Stimulated activated CD4-positive, alpha-beta T cell treated with anti-CD3 and anti-CD28 coated beads, Interleukin-12 subunit alpha, Interleukin-12 subunit beta, amount 100 ng/mL, for 4 hours (primary cell): ENCODE results near the gene RNU1-2.
"Not testable (repeated sequence)": the region's sequence is repeated elsewhere in the genome, so short reads cannot be mapped to it uniquely, and the experiment has no call there.

Source experiments
- DNase-seq: peaks from one replicate; pipeline ENCODE4 v3.0.0-alpha.2; 2020

The RNU1-2 gene

GRCh38 chr1:16911851-16912721, 16.3 kb downstream of the RNU1-2 start:
- DNase-seq: not testable (repeated sequence)

DNA sequence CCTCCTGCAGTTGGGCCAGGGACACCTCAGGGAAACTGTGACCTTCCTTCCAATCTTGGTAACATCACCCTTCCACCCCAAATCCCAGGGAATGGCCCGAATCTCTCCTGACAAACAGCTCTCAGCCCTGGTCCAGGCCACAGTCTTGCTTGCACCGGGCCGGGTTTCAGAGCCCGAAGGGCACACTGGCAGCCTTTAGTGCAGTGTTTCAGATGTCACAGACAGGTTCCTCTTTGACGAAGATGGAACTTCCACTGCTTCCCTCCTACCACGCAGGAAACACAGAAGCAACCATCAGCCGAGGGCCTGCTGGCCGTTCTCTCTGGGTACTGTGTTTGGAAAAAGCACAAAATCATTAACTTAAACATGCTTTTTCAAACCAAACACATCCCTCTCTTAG, 17.0 kb downstream of the RNU1-2 start:
- not testable (repeated sequence) for DNase-seq

DNA sequence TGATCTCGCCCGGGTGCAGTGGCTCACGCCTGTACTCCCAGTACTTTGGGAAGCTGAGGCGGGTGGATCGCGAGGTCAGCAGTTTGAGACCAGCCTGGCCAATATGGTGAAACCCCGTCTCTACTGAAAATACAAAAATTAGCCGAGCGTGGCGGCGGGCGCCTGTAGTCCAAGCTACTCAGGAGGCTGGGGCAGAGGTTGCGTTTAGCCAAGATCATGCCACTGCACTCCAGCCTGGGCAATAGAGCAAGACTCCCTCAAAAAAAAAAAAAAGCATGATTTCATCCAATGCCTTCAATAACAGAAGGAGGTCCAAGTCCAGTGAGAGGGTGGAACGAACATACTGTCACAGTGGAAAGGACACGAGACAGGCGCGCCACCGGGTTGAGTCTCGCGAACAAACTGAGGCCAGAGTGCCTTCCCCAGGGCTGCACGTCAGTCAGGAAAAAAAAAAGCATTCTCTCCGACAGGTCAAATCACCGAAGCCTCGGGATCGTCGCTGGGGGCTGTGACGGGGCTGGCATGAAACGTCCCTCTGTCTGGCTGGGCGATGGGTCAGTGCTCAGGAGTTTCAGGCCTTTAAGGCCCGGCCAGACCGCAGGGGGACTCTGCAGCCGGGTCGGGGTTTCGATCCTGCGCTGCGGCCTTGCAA, 17.5 kb downstream of the RNU1-2 start:
- DNase-seq: no peak

DNA sequence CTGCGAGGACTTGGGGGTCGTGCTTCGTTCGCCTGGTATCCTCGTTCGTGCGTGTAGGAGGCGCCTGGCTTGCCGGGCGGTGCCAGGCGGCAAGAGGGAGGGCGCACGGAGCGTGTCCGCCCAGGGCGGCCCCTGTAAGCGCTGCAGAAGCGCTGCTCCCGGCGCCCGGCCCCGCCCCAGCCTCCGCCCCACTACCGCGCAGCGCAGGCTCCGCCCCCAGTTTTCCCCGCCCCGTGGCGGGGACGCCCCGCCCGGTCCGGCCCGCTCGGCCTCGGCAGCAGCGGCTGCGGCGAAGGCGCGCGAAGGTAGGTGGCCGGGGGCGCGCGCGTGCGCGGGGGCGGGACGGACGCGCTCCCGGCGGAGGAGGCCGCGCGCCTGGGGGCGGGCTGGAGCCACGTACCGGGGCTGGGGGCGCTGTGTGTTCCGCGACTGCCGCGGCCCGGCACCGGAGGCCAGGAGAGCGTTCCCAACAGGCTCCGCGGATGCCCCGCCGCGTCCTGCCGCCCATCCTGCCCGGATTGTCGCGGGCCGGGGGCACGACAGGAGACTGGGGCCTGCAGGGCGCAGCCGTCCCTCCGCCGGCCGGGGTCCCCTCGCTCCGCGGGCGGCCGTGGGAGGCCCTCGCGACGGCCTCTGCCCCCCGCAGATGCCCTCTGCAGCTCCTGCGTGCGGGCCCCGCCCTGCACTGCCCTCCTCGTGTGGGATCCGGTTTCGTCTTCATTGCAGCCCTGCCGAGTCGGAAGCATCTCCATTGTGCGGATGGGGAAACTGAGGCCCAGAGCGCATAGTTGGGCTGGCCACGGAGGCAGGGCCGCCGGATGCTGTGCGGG, 18.3 kb downstream of the RNU1-2 start:
- peak; percentile 98 for DNase-seq

- DNase-seq: not testable (repeated sequence)
Observed at GRCh38 chr1:16914928-16915626, 19.3 kb downstream of the RNU1-2 start.

DNA sequence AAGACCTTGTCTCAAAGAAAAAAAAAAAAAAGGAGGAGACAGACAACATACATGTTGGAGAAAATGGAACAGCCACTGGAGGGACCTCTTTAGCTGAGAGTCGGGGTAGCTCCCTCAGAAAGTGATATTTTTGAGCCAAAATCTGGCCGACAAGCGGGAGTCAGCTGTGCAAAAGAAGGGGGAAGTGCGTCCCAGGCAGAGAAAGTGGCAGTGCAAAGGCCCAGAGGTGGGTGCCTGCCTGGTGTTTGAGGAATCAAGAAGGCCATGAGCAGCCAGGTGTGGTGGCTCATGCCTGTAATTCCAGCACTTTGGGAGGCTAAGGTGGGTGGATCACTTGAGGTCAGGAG, 19.8 kb downstream of the RNU1-2 start:
- no peak for DNase-seq

DNA sequence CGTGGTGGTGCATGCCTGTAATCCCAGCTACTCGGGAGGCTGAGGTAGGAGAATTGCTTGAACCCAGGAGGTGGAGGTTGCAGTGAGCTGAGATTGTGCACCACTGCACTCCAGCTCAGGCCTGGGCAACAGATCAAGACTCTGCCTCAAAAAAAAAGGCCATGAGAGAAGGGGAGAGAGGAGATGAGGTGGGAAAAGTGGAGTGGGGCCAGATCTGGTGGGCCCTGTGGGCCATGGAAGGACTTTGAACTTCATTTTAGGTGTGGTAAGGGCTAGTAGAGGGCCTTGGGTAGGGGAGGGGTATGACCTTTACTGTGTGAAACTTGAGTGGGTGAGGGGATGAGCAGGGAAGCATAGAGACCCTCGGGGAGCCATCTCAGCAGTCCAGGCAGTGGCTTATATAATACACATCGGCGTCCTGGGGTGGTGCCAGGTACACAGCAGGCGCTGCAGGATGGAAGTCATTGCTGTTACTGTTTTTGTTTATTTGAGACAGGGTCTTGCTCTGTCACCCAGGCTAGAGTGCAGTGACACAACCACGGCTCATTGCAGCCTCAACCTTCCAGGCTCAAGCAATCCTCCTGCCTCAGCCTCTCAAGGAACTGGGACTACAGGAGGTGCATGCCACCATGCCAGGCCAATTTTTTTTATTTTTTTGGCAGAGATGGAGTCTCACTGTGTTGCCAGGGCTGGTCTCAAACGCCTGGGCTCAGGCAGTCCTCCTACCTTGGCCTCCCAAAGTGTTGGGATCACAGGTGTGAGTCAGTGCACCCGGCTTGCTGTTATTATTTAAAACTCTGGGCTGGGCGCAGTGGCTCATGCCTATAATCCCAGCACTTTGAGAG, 20.5 kb downstream of the RNU1-2 start:
- DNase-seq: not testable (repeated sequence)

DNA sequence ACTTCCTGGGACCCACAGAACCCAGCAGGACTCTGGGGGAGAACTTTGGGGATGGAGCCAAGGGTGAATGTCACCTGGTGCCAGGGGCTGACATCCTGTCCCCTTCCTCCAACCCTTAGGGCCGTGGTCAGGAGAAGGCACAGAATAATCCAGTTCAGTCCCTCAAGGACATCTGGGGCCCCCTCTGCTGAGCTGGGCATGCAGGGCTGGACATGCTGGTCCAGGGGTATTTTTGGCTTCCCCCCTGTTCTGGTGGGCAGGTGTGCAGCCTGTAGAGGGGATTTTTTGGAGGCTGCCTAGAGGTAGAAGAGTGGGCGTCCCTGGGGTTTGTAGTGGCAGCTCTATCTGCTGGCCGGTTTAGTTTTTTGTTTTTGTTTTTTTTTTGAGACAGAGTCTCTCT, 22.6 kb downstream of the RNU1-2 start:
- DNase-seq: no peak

GRCh38 chr1:16918936-16919665, 23.3 kb downstream of the RNU1-2 start:
- not testable (repeated sequence) for DNase-seq

DNA sequence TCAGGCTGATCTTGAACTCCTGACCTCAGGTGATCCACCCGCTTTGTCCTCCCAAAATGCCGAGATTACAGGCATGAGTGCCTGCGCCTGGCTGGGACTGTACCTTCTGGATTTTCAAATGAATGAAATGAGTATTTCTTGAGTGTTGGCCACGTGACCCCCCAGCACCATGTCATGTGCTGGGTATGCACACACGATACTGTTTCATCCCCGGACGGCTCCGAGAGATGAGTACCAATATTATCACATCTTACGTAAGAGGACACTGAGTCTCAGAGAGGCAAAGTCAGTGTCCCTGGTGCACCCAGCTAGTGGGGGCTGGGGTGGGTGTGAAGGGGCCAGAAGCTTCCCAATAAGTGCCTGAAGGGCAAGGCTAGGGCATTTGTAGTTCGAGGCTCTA, 25.2 kb downstream of the RNU1-2 start:
- DNase-seq: no peak

DNA sequence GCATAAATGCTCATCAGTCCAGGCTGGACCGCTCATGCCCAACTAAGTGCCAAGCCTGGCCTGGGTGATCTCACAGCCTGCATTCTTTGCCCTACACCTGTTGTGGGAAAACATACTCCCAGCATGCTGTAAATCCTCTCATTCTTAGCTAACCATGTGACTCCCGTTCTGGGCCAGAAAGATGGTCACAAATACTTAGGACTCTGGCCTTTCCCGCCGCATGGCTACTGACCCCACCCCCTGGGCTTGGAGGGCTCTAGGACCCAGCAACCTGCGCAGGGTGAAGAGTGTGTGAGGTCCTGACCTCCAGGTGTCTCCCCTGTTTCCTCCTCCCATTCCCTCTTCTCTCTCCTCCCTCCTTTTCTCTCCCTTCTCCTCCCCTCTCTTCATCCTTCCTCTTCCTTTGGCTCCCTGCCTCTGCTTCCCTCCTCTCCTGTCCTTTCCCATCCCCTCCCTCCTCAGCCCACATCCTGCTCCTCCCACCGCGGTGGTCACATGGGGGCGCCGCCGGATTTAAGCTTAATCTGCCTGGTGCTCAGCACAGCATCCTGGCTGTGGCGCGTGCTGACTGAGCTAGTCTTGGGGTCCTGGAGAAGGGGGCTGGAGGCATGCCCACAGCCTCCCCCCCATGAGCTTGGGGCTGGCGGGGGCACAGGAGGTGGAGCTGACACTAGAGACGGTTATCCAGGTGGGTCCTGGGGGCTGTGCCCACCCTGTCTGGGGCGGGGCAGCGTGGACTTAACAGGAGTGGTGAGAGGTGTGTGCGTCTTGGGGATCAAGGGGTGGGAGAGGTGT, 25.8 kb downstream of the RNU1-2 start, which contains the start of gene CROCC:
Gene CROCC, plus strand, starts transcription at position 541 of the 795 bp plus-strand sequence. Its CDS starts 88 bp downstream, at position 629.
- no peak for DNase-seq

DNA sequence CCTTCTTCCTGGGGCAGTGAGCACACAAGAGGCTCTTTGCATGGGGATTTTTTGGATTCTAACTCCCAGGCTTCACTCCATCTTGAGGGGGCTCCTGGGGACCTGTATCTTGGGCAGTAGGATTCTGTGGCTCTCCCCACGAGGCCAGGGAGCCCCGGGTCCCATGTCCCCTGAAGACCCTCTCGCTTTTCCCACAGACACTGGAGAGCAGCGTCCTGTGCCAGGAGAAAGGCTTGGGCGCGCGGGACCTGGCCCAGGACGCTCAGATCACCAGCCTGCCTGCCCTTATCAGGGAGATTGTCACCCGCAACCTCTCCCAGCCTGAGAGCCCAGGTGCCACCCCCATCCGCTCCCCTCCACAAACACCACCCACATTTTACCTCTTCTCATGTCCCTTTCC, 26.7 kb downstream of the RNU1-2 start:
- no peak for DNase-seq

DNA sequence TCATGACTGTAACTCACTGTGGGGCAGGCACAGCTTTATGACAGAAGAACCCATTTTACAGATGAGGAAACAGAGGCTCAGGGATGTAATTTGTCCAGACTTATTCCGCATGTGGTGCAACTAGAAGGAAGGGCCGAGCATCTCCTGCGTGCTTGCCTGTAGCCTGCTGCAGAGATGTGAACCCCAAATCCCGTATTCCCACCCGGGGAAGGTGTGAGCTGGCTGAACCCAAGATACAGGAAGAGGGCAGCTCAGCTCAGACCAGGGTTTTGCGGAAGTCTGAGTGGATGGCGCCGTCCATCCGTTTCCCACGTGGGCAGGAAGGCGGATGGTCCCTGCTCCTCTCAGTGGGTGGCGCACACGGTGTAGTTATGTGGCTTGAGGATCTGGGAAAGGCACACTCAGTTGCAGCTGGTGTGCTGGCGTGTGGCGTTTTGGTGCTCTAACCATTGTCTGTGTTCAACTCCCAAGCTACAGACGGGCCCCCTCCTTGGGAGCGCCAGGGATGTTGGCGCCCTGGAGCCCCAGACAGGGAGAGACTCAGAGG, 27.2 kb downstream of the RNU1-2 start:
- no peak for DNase-seq

DNA sequence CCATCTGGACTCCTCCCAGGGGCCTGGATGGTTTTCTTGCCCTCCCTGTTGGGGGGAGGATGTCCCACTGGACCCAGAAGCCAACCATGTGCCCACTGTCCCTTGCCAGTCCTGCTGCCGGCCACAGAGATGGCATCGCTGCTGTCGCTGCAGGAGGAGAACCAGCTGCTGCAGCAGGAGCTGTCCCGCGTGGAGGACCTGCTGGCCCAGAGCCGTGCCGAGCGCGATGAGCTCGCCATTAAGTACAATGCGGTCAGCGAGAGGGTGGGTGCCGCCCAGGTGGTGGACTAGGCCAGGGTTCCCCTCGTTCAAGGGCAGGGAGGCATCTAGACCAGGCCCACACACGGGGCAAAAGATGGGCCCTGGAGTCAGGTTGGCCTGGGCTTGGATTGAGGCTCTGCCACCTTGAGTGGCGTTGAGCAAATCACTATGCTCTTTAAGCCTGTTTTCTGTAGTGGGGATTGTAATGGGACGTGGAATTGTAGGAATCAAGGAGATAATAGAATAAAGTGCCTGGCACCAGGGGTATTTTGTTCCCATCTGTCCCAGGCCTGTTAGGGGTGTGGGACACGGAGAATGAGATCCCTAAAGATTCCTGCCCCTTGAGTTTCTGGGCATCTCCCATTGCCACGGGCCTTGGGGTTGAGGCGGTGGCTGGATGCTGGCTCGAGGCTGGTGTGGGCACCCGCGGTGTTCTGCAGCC, 28.6 kb downstream of the RNU1-2 start:
- no peak for DNase-seq

GRCh38 chr1:16924919-16925477, 29.2 kb downstream of the RNU1-2 start:
- no peak for DNase-seq

GRCh38 chr1:16925635-16926490, 30.1 kb downstream of the RNU1-2 start:
- DNase-seq: no peak

- no peak for DNase-seq
Observed at GRCh38 chr1:16926491-16927073, 30.8 kb downstream of the RNU1-2 start.
